ENCODE results near the gene ZNF576.

DNA sequence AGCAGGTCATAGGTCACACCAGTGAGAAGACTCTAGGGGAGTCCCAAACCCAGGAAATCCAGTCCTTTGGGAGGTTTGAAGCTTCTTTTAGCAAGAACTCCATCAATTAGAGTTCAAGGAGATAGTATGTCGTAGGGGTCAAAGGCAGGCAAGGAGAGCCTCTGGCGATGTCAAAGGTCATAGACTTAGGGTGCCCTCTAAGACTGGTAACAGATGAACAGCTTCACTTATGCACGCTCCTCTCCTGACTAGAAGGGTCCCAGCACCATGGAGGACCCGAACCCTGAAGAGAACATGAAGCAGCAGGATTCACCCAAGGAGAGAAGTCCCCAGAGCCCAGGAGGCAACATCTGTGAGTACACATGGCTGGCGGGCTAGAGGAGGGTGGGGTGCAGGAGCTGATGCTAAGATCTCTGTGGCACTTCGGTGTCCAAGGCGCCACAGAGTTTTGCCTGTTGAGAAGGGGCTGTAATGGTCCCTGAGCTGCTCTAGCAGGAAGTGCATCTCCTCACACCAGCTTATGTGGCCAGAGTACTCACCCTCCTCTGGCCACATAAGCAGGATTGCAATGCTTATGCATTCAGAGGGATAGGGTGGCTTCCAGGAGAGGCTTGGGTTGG, 557 bp downstream of the ZNF576 start:
- TF ChIP-seq ESRRG (CRISPR knock-in tag; IDR thresholded peaks at IDR 0.05) (no peak), ZC3H10 (CRISPR knock-in tag; IDR thresholded peaks at IDR 0.05) (no peak), BACH2 (CRISPR knock-in tag; IDR thresholded peaks at IDR 0.05; ENCODE audit: borderline replicate concordance) (no peak), PPARA (CRISPR knock-in tag; IDR thresholded peaks at IDR 0.05; ENCODE audit: borderline replicate concordance) (no peak), RARB (CRISPR knock-in tag; IDR thresholded peaks at IDR 0.05) (no peak), PATZ1 (CRISPR knock-in tag; IDR thresholded peaks at IDR 0.05; ENCODE audit: borderline replicate concordance) (no peak), CSRNP3 (CRISPR knock-in tag; IDR thresholded peaks at IDR 0.05) (no peak), OSR1 (CRISPR knock-in tag; IDR thresholded peaks at IDR 0.05) (no peak), POU6F1 (CRISPR knock-in tag; IDR thresholded peaks at IDR 0.05; ENCODE audit: borderline replicate concordance, low read depth) (no peak), ZFP3 (CRISPR knock-in tag; IDR thresholded peaks at IDR 0.05) (no peak), ZFP30 (CRISPR knock-in tag; IDR thresholded peaks at IDR 0.05) (no peak), SNAI2 (CRISPR knock-in tag; IDR thresholded peaks at IDR 0.05) (no peak), ARNTL (CRISPR knock-in tag; IDR thresholded peaks at IDR 0.05; ENCODE audit: borderline replicate concordance, low read depth) (no peak), ZNF565 (CRISPR knock-in tag; conservative IDR thresholded peaks at IDR 0.05; ENCODE audit: low read depth) (no peak)
